Activated CD4-positive, alpha-beta T cell treated with anti-CD3 and anti-CD28 coated beads, Interleukin-2, amount 50 U/mL, for 48 hours (primary cell): ENCODE results near the gene ASTE1.

Experiments
- DNase-seq, 2 experiments: peaks; one replicate each; pipeline ENCODE4 v3.0.0-alpha.2; 2020

ASTE1 gene, protein sequence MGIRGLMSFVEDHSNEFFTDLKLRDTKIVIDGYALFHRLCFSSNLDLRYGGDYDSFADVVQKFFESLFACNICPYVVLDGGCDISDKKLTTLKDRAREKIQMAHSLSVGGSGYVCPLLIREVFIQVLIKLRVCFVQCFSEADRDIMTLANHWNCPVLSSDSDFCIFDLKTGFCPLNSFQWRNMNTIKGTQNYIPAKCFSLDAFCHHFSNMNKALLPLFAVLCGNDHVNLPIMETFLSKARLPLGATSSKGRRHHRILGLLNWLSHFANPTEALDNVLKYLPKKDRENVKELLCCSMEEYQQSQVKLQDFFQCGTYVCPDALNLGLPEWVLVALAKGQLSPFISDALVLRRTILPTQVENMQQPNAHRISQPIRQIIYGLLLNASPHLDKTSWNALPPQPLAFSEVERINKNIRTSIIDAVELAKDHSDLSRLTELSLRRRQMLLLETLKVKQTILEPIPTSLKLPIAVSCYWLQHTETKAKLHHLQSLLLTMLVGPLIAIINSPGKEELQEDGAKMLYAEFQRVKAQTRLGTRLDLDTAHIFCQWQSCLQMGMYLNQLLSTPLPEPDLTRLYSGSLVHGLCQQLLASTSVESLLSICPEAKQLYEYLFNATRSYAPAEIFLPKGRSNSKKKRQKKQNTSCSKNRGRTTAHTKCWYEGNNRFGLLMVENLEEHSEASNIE

GRCh38 chr3:131026321-131027151 is at the start of gene ASTE1, which contains the start of gene NEK11:
Gene ASTE1, minus strand, starts transcription at chr3:131026825. Its CDS starts 1,519 bp downstream, at chr3:131025306.
Gene NEK11, plus strand, starts transcription at chr3:131026877. Its CDS starts 2,832 bp downstream, at chr3:131029709.
- DNase-seq, result peak; percentile 90 to 91

DNA sequence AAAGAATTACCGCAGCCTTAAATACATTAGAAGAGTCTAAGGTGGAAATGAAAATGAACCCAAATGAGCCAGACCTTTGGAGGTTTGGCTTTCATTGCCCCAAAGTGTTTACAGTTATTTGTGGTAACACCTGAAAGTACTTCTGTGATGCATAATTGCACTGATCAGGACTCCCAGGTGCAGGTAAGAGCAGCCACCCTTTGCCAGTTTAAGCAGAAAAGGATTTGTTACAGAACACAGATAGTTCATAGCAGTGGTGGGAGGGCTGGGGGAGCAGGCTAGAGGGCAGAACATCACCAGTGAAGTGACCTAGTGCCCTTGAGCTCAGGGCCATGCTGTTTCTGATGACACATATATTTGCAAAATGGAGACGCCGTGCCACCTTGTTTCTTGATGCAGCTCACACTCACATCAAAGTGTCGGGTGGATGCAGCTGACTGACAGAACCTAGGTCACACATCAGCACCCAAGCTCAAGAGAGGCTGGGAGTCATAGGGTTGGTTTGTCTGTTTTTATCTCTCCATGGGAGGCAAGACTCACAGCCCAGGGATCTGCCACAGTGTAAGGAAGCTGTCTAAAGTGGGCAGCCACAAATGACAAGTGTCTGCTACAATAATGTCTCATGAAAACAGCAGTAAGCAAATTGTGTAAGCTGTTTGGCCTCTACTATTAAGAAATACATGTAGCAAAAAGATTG is 49.2 kb upstream of the ASTE1 start:
- DNase-seq, result no peak

- no peak for DNase-seq
These were observed 46.2 kb upstream of the ASTE1 start for GRCh38 chr3:131072845-131073244.

DNA sequence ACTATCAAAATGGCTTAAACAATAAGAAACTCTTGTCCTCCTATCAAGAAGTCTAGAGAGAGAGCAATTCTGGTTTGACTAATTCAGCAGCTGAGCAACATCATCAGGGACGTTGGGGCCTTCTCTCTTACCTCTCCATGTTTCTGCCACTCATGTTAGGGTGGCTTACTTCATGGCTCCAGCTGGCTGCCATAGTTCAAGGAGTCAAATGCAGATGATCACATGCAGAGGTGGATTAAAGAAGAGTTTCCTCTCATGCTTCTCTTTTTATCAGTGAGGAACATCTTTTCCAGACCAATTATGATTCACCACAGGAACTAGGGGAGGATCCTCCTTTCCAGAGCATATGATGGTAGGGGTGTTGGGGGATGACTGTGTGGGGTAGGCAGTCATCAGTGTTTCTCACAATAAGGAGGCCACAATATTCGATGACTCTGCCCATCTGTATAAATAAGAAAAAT is 45.5 kb upstream of the ASTE1 start:
- no peak for DNase-seq

DNA sequence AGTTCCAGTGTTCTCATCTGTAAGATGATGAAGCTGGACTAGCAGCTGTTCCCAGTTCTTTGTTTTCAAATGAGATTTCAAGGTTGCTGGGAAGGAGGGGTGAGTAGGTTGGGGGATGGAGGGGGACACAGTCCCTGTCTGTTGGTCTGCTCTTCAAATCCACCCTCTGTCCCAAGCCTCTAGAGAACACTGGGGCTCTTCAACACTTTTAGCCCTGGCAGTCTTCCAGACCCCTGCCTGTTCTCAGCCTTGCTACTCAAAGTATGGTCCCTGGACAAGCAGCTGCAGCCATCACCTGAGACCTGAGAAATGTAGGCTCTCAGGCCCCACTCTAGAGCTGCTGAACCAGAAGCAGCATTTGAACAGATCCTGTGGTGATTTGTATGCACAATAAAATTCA is 41.4 kb upstream of the ASTE1 start:
- no peak for DNase-seq

- no peak for DNase-seq
These were observed 26.6 kb upstream of the ASTE1 start for GRCh38 chr3:131053043-131053859.

GRCh38 chr3:131050001-131050400 is 23.4 kb upstream of the ASTE1 start:
- DNase-seq, result no peak

DNA sequence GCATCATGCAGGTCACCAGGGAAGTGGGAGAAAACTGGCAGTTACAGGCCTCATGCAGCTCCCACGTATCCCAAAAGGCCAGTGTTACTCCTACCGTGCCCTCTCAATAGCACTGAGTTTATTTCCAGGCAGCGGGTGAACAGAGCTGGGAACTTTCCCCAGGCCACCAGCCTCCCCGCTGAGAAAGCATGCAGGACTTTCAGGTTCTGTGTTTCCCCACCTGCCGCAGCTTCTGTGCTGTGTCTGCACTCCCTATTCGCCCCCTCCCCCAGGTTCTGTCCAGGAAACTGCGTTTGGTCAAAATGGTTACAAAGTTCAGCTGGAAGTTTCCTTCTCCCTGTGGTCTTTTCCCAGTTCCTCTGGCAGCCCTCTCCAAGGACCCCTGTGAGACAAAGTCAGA is 21.4 kb upstream of the ASTE1 start:
- DNase-seq, result no peak

GRCh38 chr3:131047582-131047981 is 21.0 kb upstream of the ASTE1 start:
- no peak for DNase-seq

DNA sequence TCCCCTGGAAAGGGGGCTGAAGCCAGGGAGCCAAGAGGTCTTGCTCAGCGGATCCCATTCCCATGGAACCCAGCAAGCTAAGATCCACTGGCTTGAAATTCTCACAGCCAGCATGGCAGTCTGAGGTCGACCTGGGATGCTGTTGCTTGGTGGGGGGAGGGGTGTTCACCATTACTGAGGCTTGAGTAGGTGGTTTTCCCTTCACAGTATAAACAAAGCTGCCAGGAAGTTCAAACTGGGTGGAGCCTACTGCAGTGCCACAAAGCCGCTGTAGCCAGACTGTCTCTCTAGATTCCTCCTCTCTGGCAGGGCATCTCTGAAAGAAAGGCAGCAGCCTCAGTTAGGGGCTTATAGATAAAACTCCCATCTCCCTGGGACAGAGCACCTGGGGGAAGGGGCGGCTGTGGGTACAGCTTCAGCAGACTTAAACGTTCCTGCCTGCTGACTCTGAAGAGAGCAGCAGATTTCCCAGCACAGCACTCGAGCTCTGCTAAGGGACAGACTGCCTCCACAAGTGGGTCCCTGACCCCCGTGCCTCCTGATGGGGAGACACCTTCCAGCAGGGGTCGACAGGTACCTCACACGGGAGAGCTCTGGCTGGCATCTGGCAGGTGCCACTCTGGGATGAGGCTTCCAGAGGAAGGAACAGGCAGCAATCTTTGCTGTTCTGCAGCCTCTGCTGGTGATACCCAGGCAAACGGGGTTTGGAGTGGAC is 15.8 kb upstream of the ASTE1 start:
- peak in 1 of 2 experiments; percentile 16 for DNase-seq

DNA sequence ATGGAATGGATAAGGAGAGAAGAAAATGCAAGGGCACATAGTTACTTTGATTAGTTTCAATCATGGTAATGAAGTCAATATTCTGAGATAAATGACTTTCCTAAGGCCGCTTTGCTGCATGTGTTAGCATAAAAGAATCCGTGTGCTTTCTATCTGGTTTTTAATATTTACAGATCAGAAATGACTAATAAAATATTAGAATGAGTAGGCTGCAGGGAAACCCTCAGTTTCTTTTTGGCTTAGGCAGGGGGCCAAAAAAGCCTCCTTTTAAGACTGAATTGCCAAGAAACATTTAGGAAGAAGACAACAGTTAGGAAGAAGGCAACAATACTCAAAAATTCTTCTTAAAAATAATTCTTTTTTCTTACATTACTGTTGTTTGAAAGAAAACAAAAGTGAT is 11.7 kb upstream of the ASTE1 start:
- no peak for DNase-seq

DNA sequence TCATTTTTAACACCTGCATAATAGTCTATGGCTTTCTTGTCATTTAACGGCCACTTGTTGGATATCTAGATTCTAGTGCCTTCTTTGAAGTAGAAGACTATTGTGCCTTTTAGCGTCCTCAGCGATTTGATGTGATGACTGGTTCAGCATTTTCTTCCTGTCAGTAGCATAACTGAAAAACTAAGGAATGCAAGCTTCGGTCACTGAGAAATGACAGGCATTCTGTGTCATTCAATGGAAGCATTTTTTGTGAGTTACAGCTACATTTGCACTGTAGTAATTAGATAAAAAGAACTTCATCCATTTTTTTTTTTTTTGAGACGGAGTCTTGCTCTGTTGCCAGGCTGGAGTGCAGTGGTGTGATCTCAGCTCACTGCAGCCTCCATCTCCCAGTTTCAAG is 10.4 kb upstream of the ASTE1 start:
- DNase-seq, result no peak

DNA sequence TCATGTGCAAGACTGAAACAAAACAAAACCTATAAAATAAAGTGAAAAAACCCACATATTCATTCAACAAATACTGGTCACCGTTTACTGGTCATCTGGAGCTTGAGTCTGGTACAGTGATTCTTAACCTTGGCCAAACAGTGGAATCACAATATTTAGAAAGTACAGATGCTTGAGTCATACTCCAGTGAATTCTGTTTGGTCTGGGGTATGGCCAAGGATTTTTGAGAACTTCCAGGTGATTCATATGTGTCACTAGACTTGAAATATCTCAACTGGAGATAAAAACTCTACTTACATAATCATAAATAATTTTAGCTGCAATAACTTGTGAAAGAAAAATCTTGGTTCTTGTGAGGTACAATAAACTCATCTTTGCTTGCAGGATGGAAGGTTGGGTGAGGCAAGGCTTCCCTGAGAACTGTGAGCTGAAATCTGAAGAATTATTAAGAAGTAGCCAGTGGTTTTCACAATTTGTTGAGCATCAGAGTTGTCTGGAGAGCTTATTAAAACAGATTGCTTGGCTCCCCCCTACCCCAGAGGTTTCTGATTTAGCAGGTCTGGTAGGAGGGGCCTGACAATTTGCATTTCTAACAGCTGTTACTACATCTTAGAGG is 9.7 kb upstream of the ASTE1 start:
- DNase-seq, result no peak

DNA sequence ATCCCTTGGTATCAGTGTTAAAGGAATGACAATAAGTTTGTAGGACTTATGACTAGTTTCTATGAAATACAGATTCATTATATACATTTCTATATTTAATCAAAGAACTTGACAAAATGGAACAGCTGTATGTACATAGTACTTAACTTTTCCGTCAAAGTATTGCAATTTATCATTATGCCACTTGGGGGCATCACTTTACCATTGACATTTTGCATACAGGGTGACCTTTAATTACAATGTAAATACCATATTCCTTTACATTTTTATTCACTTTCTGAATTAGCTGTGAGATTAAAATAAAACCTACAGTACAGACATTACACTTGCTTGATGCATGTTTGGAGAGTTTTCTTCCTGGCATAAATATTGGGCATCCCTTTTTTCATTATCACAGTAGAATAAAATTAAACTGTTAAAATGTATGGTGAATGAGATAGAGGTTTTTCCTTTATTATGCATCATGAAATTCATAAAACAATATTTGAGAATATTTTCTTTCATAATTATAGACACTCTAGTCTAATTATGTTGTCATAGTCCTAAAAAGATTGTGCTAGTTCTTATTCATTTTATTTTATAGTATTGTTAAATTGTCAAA is 7.0 kb upstream of the ASTE1 start:
- no peak for DNase-seq

GRCh38 chr3:131031660-131032059 is 5.0 kb upstream of the ASTE1 start:
- DNase-seq, result no peak

DNA sequence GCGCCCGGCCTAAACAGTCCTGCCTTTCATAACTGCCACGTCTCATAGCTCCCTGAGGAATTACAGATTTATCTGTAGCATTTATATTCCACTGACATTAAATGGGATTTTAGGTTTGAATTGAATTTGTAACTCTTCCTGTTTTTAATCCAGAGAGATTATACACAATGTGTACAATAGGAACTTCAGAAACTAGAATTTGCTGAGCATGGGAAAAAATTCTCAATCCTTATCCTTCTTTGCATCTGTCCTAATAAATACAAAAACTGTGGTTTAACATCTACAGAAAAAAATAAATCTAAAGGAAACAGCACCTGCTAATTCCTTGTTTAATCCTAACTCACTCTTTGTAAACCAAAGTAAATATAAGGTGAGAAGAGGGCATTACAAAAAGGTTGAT is 2.2 kb upstream of the ASTE1 start:
- no peak for DNase-seq

- no peak for DNase-seq
These were observed 1.1 kb downstream of the ASTE1 start for GRCh38 chr3:131025539-131025938.

DNA sequence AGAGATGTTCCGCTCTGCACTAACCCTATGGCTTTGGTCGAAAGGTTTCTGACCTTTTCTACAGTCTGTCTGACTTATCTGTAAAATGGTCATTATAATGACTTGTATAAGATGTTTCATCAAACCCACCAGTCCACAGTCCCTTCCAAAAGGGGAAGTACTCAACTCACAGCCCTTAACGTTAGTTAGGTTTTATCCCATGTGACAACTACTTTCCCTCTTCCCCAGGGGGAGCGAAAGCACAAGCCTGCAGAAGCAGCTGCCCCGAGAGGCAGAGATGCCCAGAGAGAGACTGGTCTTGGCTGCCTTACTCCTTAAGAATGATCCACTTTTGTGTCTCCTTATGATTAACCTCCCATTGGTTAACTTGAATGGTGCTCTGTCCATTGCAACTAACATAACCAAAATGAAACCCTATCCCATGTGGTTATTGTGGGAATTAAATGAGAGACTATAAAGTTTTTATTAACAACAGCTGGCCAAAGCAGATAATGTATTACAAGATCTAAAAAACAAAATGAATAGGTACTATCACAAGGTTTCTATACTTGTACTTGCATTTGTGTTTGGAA is 6.4 kb downstream of the ASTE1 start:
- DNase-seq, result no peak

DNA sequence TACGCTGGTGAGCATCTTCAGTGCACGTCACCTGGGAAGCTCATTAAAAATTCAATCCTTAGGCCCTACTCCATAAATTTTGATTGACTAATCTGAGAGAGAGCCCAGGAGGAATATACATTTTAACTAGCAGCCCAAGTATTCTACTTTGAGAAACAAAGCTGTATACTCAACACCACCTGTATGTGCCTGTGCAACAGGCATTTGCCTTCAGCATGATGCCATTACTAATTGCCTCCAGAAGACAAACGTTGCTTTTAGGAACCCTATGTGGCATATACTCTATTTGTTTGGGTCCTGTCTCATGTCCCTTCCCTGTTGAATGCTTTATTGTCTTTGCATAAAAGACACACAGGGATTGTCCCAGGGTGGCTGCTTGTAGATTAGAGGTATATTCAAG is 7.7 kb downstream of the ASTE1 start:
- DNase-seq, result no peak

DNA sequence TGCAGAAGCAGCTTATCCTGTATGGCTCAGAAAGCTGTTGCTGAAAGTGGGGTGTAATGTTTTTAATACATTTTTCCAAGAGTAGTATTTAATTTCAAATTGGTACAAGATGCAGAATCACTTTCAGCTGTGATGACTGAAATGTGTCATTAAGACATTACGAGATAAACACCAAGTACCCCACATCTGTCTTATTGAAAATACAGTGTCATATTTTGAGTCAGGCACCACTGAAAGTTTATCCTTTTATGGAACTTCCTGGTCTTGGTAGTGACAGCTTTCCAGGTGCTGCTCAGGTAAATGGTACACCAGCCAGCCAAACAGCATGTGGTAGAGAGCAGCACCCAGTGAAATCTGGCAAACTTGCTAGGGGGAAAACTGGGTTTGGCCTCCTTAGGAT is 16.9 kb downstream of the ASTE1 start:
- no peak for DNase-seq
